Measurements from ENCODE around the gene C1orf105. TPM values are rescaled to one million over a fixed set of nuclear protein-coding genes. Genes with fewer than 3 reads are reported as not detected.

C1orf105 gene
- total and polyA plus RNA-seq, 10 of the 15 experiments (the other 5 are each of a cell fraction or from before 2014, with no cell fraction given): not detected

DNA sequence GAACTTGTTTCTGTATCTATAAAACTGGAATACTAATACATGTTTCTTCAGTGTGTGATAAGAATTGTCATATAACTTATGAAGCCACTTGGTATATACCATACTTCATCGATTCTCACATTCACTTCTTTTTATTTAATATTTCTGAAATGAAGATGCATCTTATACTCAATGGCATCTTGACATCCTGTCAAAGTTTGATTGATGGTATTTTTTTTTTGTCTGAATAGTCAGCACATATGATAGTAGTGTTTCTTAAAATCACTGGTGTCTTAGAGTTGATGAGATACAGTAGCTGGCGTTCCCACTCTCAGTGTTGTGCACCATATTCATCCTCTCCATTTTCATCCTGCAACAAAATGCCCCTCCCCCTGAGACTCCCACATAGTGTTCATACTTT is 34.4 kb upstream of the C1orf105 start:
- ATAC-seq (no peak), FAIRE-seq (no peak), DNase-seq (ENCODE audit: low read depth, low spot score) (no peak)
- in situ Hi-C loops (cut with MboI): no loop called here
- Histone ChIP-seq H3K4me2 (ENCODE audit: control insufficient read depth, insufficient read depth) (no peak overlapping the region), H3K79me2 (ENCODE audit: control insufficient read depth, insufficient read depth, low read length) (no peaks in the 10 kb centered on the region), H3K9me3 (replicated peaks; ENCODE audit: control insufficient read depth, insufficient read depth, low read length) (peaks cover 1% of the 10 kb centered on the region; the same call in 1 of the 3 replicates), H3K9ac (ENCODE audit: control insufficient read depth, insufficient read depth, low read length) (no peak overlapping the region), H3K27ac (ENCODE audit: control insufficient read depth, insufficient read depth) (no peak overlapping the region), H3K27me3 (replicated peaks in 1 of 2; ENCODE audit: control insufficient read depth in 2 of 2, insufficient read depth in 2 of 2, low read length in 1 of 2) (no peaks in the 10 kb centered on the region), H3K36me3 (ENCODE audit: control insufficient read depth in 2 of 2, insufficient read depth in 2 of 2, low read length in 1 of 2) (no peaks in the 10 kb centered on the region), H4K20me1 (ENCODE audit: control insufficient read depth, insufficient read depth) (no peaks in the 10 kb centered on the region), H3K4me3 (no peak overlapping the region), H3K4me1 (ENCODE audit: control insufficient read depth, insufficient read depth, low read length) (peaks cover 25% of the 10 kb centered on the region), H2AFZ (ENCODE audit: control insufficient read depth, low read depth, low read length) (no peak overlapping the region)
- intact Hi-C loops (cut with micrococcal nuclease; ENCODE audit: unreplicated experiment): no loop called here
- ChIA-PET RAD21 (ENCODE audit: unreplicated experiment) (interaction anchor here (0.8 to 2.9 kb wide), 5 partner anchors 8 to 41 kb away, joined by 3 to 12 read pairs (median 3); no protein-coding TSS in a partner anchor), POLR2A (no interaction called here), SMC1A (ENCODE audit: uncharacterized antibody, unreplicated experiment) (interaction anchor here (0.6 to 16.9 kb wide), 7 partner anchors 10 to 244 kb away, joined by 3 to 345 read pairs (median 6); no protein-coding TSS in a partner anchor), CTCF (no interaction called here)
- TF ChIP-seq BHLHE40 (IDR thresholded peaks at IDR 0.05; ENCODE audit: borderline replicate concordance in 1 of 2, low read depth in 2 of 2, low read length in 1 of 2): no peak
- no peak for TF ChIP-seq FOXK2 (IDR thresholded peaks at IDR 0.05)
- no peak for TF ChIP-seq SREBF2 (IDR thresholded peaks at IDR 0.05; ENCODE audit: low read length)
- no peak for TF ChIP-seq TCF12 (IDR thresholded peaks at IDR 0.05; ENCODE audit: low read depth, low read length)
- no peak for TF ChIP-seq KDM1A (IDR thresholded peaks at IDR 0.05; ENCODE audit: borderline replicate concordance)
- TF ChIP-seq PML (IDR thresholded peaks at IDR 0.05; ENCODE audit: low read length): no peak
- no peak for TF ChIP-seq LARP7 (IDR thresholded peaks at IDR 0.05)
- no peak for TF ChIP-seq TARDBP (IDR thresholded peaks at IDR 0.05; ENCODE audit: borderline replicate concordance)
- TF ChIP-seq CREM (IDR thresholded peaks at IDR 0.05; ENCODE audit: low read depth): no peak
- TF ChIP-seq FOS (IDR thresholded peaks at IDR 0.05; ENCODE audit: borderline replicate concordance, extremely low read depth, insufficient read length): no peak
- no peak for TF ChIP-seq CHD4 (IDR thresholded peaks at IDR 0.05)
- no peak for TF ChIP-seq NFIC (IDR thresholded peaks at IDR 0.05; ENCODE audit: low read depth, low read length)
- no peak for TF ChIP-seq CBX5 (IDR thresholded peaks at IDR 0.05; ENCODE audit: low read depth)
- TF ChIP-seq MEF2A (IDR thresholded peaks at IDR 0.05; ENCODE audit: insufficient read depth, low read depth, low read length): no peak
- TF ChIP-seq TBL1XR1 (IDR thresholded peaks at IDR 0.05; ENCODE audit: low read depth, low read length): no peak
- no TSS peak for BruUV-seq (replicated peaks)
- WGBS (ENCODE audit: insufficient coverage, insufficient replicate concordance, low lambda C conversion rate, missing lambda C conversion rate): 95% methylated on average over 2 of the region's 2 CpGs

All from GM12878 (cell line).